Liver (tissue), 9 donors: ENCODE measurements around the gene SMURF2. TPM values are rescaled to one million over a fixed set of nuclear protein-coding genes. Genes with fewer than 3 reads are reported as not detected.
"Not testable (repeated sequence)": the region's sequence is repeated elsewhere in the genome, so short reads cannot be mapped to it uniquely, and the experiment has no call there.

Experiments used
- DNase-seq: peaks from one replicate; pipeline ENCODE4 v3.0.0-alpha.2; 2017; ENCODE audit warnings: low spot score
- H3K27ac ChIP-seq, 2 donors: one replicate each; pipeline ENCODE4 v1.7.0; 2013; ENCODE audit warnings: inconsistent platforms in 2 of 2, low read length in 2 of 2, control low read depth in 1 of 2, low read depth in 1 of 2, mild to moderate bottlenecking in 1 of 2
- H3K27me3 ChIP-seq, 4 donors: one replicate each; pipeline versions ENCODE4 v1.6.1 to v1.7.0; 2013; ENCODE audit warnings: low read length in 3 of 4, inconsistent platforms in 1 of 4, mild to moderate bottlenecking in 1 of 4, moderate library complexity in 1 of 4; ENCODE audit not compliant: control insufficient read depth in 4 of 4, insufficient read depth in 4 of 4
- H3K36me3 ChIP-seq, 4 donors: one replicate each; pipeline versions ENCODE4 v1.6.1 to v1.7.0; 2013; ENCODE audit warnings: low read length in 3 of 4, mild to moderate bottlenecking in 3 of 4, low read depth in 1 of 4, moderate library complexity in 1 of 4; ENCODE audit not compliant: control insufficient read depth in 4 of 4, insufficient read depth in 3 of 4
- H3K4me1 ChIP-seq, 4 donors: one replicate each; pipeline versions ENCODE4 v1.6.1 to v1.7.0; 2013; ENCODE audit warnings: low read length in 3 of 4, mild to moderate bottlenecking in 3 of 4, moderate library complexity in 1 of 4; ENCODE audit not compliant: control insufficient read depth in 4 of 4, insufficient read depth in 4 of 4
- H3K4me3 ChIP-seq, 3 donors: one replicate each; pipeline versions ENCODE4 v1.6.1 to v1.7.0; 2013; ENCODE audit warnings: low read length in 3 of 3, control low read depth in 1 of 3, low read depth in 1 of 3, mild to moderate bottlenecking in 1 of 3
- H3K9ac ChIP-seq, 2 donors: one replicate each; pipeline ENCODE4 v1.7.0; 2013; ENCODE audit warnings: low read length in 2 of 2, mild to moderate bottlenecking in 2 of 2, moderate library complexity in 2 of 2, control low read depth in 1 of 2, low read depth in 1 of 2
- H3K9me3 ChIP-seq, 4 donors: one replicate each; pipeline versions ENCODE4 v1.6.1 to v1.7.0; 2013; ENCODE audit warnings: low read length in 3 of 4; ENCODE audit not compliant: control insufficient read depth in 4 of 4
- FOXA1 ChIP-seq: IDR thresholded peaks from 2 replicates; pipeline ENCODE4 v1.6.1; 2016; ENCODE audit warnings: antibody characterized with exemption
- FOXA2 ChIP-seq: IDR thresholded peaks from 2 replicates; pipeline ENCODE4 v1.6.1; 2016; ENCODE audit warnings: antibody characterized with exemption
- GABPA ChIP-seq, 2 donors: IDR thresholded peaks in 1 of 2; conservative IDR thresholded peaks in 1 of 2; 2 replicates each; pipeline ENCODE4 v1.6.1; 2016; ENCODE audit warnings: antibody characterized with exemption in 2 of 2, mild to moderate bottlenecking in 1 of 2, moderate library complexity in 1 of 2
- HNF4G ChIP-seq: IDR thresholded peaks from 2 replicates; pipeline ENCODE4 v1.6.1; 2016; ENCODE audit warnings: antibody characterized with exemption
- JUND ChIP-seq, 2 donors: IDR thresholded peaks; 2 replicates each; pipeline ENCODE4 v1.6.1; 2016; ENCODE audit warnings: antibody characterized with exemption in 2 of 2
- SP1 ChIP-seq: IDR thresholded peaks from 2 replicates; pipeline ENCODE4 v1.6.1; 2018; ENCODE audit warnings: antibody characterized with exemption, mild to moderate bottlenecking
- TAF1 ChIP-seq: conservative IDR thresholded peaks from 2 replicates; pipeline ENCODE4 v1.6.1; 2016; ENCODE audit warnings: antibody characterized with exemption, mild to moderate bottlenecking
- YY1 ChIP-seq: IDR thresholded peaks from 2 replicates; pipeline ENCODE4 v1.6.1; 2016; ENCODE audit warnings: antibody characterized with exemption, mild to moderate bottlenecking
- WGBS: extraction: QIAGEN DNeasy Blood & Tissue Kit; methylation state at CpG from one replicate; pipeline ENCODE4 v1.1.7; 2013; 5-methylcytosine and 5-hydroxymethylcytosine counted together
- polyA plus RNA-seq, 2 donors: library from polyadenylated mRNA; stranded (reverse) in 1 of 2; unstranded in 1 of 2; fragments of 200-250 nt in 1 of 2; fragments of >200 nt in 1 of 2; fragmentation: Nextera tagmentation in 1 of 2; extraction: Ambion mirVana in 1 of 2; gene quantifications; one replicate each; pipeline versions ENCODE4 v1.2.1 to v1.2.3, GENCODE V29; 2013 to 2015
- total RNA-seq, 2 donors: library from RNA; depleted of rRNA; stranded (reverse); fragments of >200 nt; gene quantifications; one replicate each; pipeline ENCODE4 v1.2.3, GENCODE V29; 2014
- TF ChIP-seq, protein P1 (sequence below): fragments of 150-350 bp; IDR thresholded peaks from 2 replicates; pipeline ENCODE4 v1.5.1; 2017; ENCODE audit warnings: improper control_type of control experiment, low read depth, low read length; ENCODE audit not compliant: missing input control
- TF ChIP-seq, protein P2 (sequence below): IDR thresholded peaks from 2 replicates; pipeline ENCODE4 v1.6.1; 2016; ENCODE audit warnings: antibody characterized with exemption
- TF ChIP-seq, protein P3 (sequence below): IDR thresholded peaks from 2 replicates; pipeline ENCODE4 v1.6.1; 2016; ENCODE audit warnings: antibody characterized with exemption
- donor health status: healthy.
- donor health status: healthy.
- donor health status: healthy.
- donor health status: healthy.
- donor health status: healthy.

The SMURF2 gene
- total and polyA plus RNA-seq, 4 donors = 2.0 to 6.9 (median 3.5) TPM

DNA sequence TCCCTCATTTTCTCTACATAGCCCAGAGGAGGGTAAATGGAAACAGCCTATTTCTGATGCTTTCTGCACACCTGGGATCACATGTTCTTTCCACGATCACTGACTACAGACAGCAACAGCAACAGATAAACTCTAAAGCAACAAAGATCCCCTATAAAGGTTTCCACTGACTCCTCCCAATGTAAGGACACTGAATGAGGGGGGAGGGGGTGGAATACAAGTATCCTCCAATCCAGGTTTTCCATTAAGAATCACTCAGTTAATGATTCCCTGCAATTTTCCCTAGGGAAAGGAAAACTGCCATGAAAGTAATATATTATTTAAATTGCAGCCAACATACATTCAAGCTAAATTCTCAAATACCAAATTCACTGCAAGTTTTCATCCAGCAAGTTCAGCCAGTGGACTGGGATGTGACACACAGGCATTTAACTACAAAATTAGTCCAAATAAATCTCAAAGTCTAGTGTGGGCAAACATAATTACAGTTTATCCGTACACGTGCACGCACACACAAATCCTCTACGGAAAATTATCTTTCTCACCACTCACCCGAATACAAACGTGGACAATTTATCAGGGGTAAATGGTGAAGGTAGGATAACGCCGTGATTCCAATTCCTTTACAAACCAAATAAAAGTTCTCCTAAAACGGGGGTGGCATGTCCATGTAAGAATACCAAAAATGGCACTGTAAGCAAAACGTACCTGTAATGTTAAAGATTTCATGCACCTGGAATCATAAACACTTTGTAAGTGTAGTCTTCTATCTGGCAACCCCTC, 1.7 kb downstream of the SMURF2 start:
- peaks cover 5 to 19% (median 11%) of the 10 kb centered on the region in 4 donors for H3K4me1 ChIP-seq
- H3K9ac ChIP-seq = peak overlapping the region; percentile 41 to 76
- DNase-seq, H3K36me3 ChIP-seq, H3K27ac ChIP-seq, H3K9me3 ChIP-seq, H3K27me3 ChIP-seq: not testable (repeated sequence)
- H3K4me3 ChIP-seq = peak overlapping the region; percentile 62 to 97 (median 80)
- WGBS = 19% methylated on average over 11 of the region's 11 CpGs

DNA sequence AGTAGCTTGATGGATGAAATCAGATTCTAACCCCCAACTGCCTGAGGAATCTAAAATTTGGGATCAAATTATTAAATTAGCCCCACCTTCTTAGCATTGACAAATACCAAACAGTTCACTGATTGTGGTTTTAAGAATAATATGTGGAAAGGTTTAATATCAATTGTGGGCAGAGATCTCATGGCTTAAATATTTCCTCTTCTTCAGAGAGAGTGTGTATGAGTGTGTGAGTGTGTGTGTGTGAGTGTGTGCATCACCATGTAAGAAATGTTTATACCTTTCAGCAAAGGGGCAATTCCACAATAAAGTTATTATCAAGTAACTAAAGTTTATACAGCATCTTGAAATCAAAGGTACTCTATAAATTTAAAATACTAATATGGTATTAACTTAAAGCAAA, 3.2 kb downstream of the SMURF2 start:
- no peaks in the 10 kb centered on the region for H3K9me3 ChIP-seq
- TF ChIP-seq, protein P1, sequence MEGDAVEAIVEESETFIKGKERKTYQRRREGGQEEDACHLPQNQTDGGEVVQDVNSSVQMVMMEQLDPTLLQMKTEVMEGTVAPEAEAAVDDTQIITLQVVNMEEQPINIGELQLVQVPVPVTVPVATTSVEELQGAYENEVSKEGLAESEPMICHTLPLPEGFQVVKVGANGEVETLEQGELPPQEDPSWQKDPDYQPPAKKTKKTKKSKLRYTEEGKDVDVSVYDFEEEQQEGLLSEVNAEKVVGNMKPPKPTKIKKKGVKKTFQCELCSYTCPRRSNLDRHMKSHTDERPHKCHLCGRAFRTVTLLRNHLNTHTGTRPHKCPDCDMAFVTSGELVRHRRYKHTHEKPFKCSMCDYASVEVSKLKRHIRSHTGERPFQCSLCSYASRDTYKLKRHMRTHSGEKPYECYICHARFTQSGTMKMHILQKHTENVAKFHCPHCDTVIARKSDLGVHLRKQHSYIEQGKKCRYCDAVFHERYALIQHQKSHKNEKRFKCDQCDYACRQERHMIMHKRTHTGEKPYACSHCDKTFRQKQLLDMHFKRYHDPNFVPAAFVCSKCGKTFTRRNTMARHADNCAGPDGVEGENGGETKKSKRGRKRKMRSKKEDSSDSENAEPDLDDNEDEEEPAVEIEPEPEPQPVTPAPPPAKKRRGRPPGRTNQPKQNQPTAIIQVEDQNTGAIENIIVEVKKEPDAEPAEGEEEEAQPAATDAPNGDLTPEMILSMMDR = no peak
- TF ChIP-seq, protein P2, sequence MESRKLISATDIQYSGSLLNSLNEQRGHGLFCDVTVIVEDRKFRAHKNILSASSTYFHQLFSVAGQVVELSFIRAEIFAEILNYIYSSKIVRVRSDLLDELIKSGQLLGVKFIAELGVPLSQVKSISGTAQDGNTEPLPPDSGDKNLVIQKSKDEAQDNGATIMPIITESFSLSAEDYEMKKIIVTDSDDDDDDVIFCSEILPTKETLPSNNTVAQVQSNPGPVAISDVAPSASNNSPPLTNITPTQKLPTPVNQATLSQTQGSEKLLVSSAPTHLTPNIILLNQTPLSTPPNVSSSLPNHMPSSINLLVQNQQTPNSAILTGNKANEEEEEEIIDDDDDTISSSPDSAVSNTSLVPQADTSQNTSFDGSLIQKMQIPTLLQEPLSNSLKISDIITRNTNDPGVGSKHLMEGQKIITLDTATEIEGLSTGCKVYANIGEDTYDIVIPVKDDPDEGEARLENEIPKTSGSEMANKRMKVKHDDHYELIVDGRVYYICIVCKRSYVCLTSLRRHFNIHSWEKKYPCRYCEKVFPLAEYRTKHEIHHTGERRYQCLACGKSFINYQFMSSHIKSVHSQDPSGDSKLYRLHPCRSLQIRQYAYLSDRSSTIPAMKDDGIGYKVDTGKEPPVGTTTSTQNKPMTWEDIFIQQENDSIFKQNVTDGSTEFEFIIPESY = no peak
- TF ChIP-seq GABPA (IDR thresholded peaks at IDR 0.05 in 1 of 2, conservative IDR thresholded peaks at IDR 0.05 in 1 of 2) (no peak), JUND (IDR thresholded peaks at IDR 0.05) (no peak), FOXA1 (no peak), FOXA2 (no peak), HNF4G (no peak), YY1 (no peak), TAF1 (no peak)
- H3K27ac ChIP-seq = no peak overlapping the region
- no peaks in the 10 kb centered on the region for H3K27me3 ChIP-seq
- no peak overlapping the region for H3K4me3 ChIP-seq
- peaks cover 5 to 19% (median 11%) of the 10 kb centered on the region in 4 donors for H3K4me1 ChIP-seq
- no peaks in the 10 kb centered on the region for H3K36me3 ChIP-seq
- no peak for DNase-seq
- H3K9ac ChIP-seq = no peak overlapping the region

DNA sequence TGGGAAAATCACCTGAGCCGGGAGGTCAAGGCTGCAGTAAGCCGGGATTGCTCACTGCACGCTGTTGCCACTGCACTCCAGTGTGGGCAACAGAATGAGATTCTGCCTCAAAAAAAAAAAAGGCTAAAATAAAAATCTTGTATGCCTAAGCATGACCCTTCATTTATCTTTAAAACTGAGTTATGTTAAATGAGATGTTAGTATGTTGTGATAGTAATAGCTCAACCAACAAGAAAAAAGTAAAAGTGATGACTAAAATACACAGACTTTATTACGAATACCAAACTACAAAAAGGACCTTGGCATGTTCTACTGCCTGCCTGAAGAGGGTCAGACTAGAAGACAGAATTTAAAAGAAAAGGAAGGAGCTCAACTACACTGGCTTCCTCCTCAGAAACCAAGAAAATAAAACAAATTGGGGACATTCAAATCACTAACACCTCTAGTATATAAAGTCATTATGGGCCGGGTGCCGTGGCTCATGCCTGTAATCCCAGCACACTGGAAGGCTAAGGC, 4.4 kb downstream of the SMURF2 start:
- 85% methylated on average over 6 of the region's 6 CpGs for WGBS

More for the DNA sequence above, 4.4 kb downstream of the SMURF2 start:
- Histone ChIP-seq H3K4me1 (peaks cover 5 to 18% (median 9%) of the 10 kb centered on the region in 4 donors), H3K36me3 (no peaks in the 10 kb centered on the region), H3K27ac (no peak overlapping the region), H3K9me3 (no peaks in the 10 kb centered on the region), H3K4me3 (no peak overlapping the region), H3K27me3 (no peaks in the 10 kb centered on the region), H3K9ac (no peak overlapping the region)
- TF ChIP-seq GABPA (IDR thresholded peaks at IDR 0.05 in 1 of 2, conservative IDR thresholded peaks at IDR 0.05 in 1 of 2) = no peak
- no peak for TF ChIP-seq HNF4G
- TF ChIP-seq SP1 = no peak
- TF ChIP-seq, protein P3, sequence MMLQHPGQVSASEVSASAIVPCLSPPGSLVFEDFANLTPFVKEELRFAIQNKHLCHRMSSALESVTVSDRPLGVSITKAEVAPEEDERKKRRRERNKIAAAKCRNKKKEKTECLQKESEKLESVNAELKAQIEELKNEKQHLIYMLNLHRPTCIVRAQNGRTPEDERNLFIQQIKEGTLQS = no peak
- no peak for DNase-seq
